HG02678 (cell line): ENCODE results near the gene SYPL1.
A peak's percentile ranks its signal among the peaks of the same experiment; 100 is the strongest.

Source experiments
- ATAC-seq: cut with Tn5 transposase; IDR thresholded peaks from one replicate; pipeline ENCODE4 v1.9.1; 2021; ENCODE audit warnings: mild to moderate bottlenecking, moderate library complexity; ENCODE audit not compliant: unreplicated experiment

SYPL1 gene

GRCh38 chr7:106122713-106123112 is 10.6 kb upstream of the SYPL1 start:
- ATAC-seq: no peak

- ATAC-seq: no peak
Measured at GRCh38 chr7:106121189-106121810, 9.2 kb upstream of the SYPL1 start.

GRCh38 chr7:106120500-106120899 is 8.4 kb upstream of the SYPL1 start:
- no peak for ATAC-seq

GRCh38 chr7:106119719-106120118 is 7.6 kb upstream of the SYPL1 start:
- no peak for ATAC-seq

- ATAC-seq: no peak
Measured at GRCh38 chr7:106117786-106118544, 5.9 kb upstream of the SYPL1 start.

GRCh38 chr7:106116161-106116704 is 4.1 kb upstream of the SYPL1 start:
- no peak for ATAC-seq

GRCh38 chr7:106114716-106115383 is 2.7 kb upstream of the SYPL1 start:
- ATAC-seq: no peak

- ATAC-seq: no peak
Measured at GRCh38 chr7:106112972-106113421, 885 bp upstream of the SYPL1 start.

- ATAC-seq: peak; percentile 29
Measured at GRCh38 chr7:106111655-106112117, 426 bp downstream of the SYPL1 start.

- ATAC-seq: no peak
Measured at GRCh38 chr7:106110885-106111654, 1.0 kb downstream of the SYPL1 start.

- no peak for ATAC-seq
Measured at GRCh38 chr7:106110238-106110560, 1.9 kb downstream of the SYPL1 start.

- ATAC-seq: no peak
Measured at GRCh38 chr7:106109521-106110237, 2.4 kb downstream of the SYPL1 start.

GRCh38 chr7:106108991-106109390 is 3.1 kb downstream of the SYPL1 start:
- ATAC-seq: no peak

GRCh38 chr7:106104721-106105260 is 7.3 kb downstream of the SYPL1 start:
- no peak for ATAC-seq

GRCh38 chr7:106102387-106102966 is 9.6 kb downstream of the SYPL1 start:
- ATAC-seq: no peak

- ATAC-seq: no peak
Measured at GRCh38 chr7:106101726-106102125, 10.4 kb downstream of the SYPL1 start.

- ATAC-seq: no peak
Measured at GRCh38 chr7:106100863-106101629, 11.1 kb downstream of the SYPL1 start.

GRCh38 chr7:106099539-106099938 is 12.6 kb downstream of the SYPL1 start:
- ATAC-seq: no peak

- no peak for ATAC-seq
Measured at GRCh38 chr7:106098889-106099288, 13.2 kb downstream of the SYPL1 start.
